ENCODE data around the gene PFDN4.

The PFDN4 gene

DNA sequence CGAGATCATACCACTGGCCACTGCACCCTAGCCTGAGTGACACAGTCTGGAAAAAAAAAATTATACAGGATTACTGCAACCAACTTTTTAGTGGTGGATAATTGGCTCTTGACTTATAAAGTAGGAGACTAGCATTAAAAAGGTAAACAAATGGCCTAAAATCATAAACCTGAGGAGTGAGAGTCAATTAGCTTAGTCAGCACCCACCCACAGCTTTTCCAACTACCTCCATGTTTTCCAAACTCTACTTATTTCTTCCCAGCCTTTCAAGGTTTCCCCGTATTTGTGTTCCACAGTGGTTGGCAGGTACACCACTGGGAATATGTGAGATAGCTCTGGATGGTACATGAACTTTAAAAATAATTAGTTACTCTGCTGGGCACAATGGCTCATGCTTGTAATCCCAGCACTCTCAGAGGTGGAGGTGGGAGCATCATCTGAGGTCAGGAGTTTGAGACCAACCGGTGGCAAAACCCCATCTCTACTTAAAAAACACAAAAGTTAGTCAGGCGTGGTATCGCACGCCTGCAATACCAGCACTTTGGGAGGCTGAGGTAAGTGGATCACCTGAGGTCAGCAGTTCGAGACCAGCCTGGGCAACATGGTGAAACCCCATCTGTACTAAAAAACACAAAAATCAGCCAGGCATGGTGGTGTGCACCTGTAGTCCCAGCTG lies 40.8 kb upstream of the PFDN4 start:
- DNase-seq (ENCODE audit: low read depth), result no peak
- no peak overlapping the region for H3K4me3 ChIP-seq (ENCODE audit: low read length)
- no peaks in the 10 kb centered on the region for H3K36me3 ChIP-seq (ENCODE audit: control insufficient read depth, insufficient read depth, low read length, severe bottlenecking)
- H3K27me3 ChIP-seq (replicated peaks; ENCODE audit: control insufficient read depth, insufficient read depth, low read length), result peaks cover 77% of the 10 kb centered on the region
- no peak overlapping the region for H3K9ac ChIP-seq (ENCODE audit: low read length)
- no peaks in the 10 kb centered on the region for H3K4me1 ChIP-seq (ENCODE audit: control insufficient read depth, insufficient read depth, low read length)
- H3K9me3 ChIP-seq (ENCODE audit: control insufficient read depth, low read length), result no peaks in the 10 kb centered on the region

DNA sequence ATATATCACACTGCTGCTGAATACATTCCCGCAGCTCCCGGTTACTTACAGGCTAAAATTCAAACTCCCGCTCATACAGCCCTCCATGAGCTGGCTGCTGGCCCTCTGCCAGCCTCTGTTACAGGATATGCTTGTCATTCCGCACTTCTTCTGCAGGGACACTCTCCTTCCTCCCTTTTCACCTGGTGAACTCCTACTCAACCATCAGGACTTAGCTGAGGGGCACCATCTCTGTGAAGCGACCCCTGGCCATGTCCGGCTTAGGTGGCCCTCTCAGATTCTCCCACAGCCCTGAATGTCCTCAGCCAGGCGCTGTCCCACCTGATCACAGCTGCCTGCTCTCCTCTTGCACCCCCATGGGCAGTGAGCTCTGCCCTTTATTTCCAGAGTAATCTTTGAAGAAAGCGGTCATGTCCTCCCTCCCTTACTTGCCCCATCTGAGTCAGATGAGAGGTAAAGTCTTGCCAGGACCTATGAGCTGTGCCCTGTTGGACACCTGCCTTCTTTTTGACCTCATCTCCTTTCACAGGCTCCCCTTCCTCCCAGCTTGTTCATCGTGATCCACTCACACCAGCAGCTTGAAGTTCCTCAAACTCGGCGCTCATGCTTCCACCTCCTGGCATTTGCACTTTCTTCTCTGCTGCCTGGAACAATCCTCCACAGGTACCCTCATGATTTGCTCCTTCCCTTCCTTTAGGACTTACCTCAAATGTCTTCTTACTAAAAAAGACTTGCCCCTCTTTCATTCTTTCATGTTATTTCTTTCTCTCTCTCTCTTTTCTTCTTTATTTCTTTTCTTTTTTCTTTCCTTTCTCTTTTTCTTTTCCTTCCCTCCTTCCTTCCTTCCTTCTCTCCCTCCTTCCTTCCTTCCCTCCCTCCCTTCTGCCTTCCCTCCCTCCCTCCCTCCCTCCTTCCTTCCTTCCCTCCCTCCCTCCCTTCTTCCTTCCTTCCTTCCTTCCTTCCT lies 39.7 kb upstream of the PFDN4 start:
- Histone ChIP-seq H3K36me3 (ENCODE audit: control insufficient read depth, insufficient read depth, low read length, severe bottlenecking) (no peaks in the 10 kb centered on the region), H3K4me1 (ENCODE audit: control insufficient read depth, insufficient read depth, low read length) (no peaks in the 10 kb centered on the region), H3K9ac (ENCODE audit: low read length) (no peak overlapping the region), H3K9me3 (ENCODE audit: control insufficient read depth, low read length) (no peaks in the 10 kb centered on the region), H3K4me3 (ENCODE audit: low read length) (no peak overlapping the region), H3K27me3 (replicated peaks; ENCODE audit: control insufficient read depth, insufficient read depth, low read length) (peaks cover 72% of the 10 kb centered on the region)
- no peak for DNase-seq (ENCODE audit: low read depth)

DNA sequence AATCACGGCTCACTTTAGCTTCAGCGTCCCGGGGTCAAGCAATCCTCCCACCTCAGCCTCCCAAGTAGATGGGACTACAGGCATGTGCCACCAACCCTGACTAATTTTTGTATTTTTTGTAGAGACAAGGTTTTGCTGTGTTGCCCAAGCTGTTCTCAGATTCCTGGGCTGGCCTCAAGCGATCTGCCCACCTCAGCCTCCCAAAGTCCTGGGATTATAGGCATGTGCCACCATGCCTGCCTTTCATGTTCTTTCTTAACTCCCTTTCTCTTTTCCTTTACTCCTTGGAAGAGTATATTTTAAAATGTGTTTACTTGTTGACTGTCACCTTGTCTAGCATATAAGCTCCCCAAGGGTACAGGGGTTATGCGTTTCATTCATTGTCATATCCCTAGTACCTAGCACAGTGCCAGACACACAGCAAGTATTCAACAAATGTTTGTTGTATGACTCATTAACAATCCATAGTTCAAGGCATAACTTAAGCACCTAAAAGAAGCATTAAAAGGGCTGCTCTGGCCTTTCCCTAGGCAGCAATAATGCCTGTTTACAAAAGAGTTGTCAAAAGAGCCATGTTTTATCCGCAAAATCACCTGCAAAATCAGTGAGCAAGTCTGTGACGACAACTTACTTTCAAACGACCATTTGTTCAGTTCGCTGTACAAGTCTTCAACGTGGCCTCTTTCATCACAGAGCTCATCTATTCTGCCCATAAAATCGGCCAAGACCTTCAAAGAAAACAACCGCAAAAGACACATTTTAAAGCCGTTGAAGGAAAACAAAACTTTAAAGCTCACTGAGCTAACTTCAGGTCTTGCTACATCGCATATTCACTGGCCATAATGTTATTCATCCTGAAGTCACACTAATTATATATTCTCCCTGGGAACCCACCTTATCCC lies 38.7 kb upstream of the PFDN4 start:
- H3K9ac ChIP-seq (ENCODE audit: low read length), result no peak overlapping the region
- H3K4me3 ChIP-seq (ENCODE audit: low read length), result no peak overlapping the region
- H3K4me1 ChIP-seq (ENCODE audit: control insufficient read depth, insufficient read depth, low read length), result no peaks in the 10 kb centered on the region
- H3K36me3 ChIP-seq (ENCODE audit: control insufficient read depth, insufficient read depth, low read length, severe bottlenecking), result no peaks in the 10 kb centered on the region
- no peak for DNase-seq (ENCODE audit: low read depth)
- no peaks in the 10 kb centered on the region for H3K9me3 ChIP-seq (ENCODE audit: control insufficient read depth, low read length)
- H3K27me3 ChIP-seq (replicated peaks; ENCODE audit: control insufficient read depth, insufficient read depth, low read length), result peaks cover 73% of the 10 kb centered on the region

DNA sequence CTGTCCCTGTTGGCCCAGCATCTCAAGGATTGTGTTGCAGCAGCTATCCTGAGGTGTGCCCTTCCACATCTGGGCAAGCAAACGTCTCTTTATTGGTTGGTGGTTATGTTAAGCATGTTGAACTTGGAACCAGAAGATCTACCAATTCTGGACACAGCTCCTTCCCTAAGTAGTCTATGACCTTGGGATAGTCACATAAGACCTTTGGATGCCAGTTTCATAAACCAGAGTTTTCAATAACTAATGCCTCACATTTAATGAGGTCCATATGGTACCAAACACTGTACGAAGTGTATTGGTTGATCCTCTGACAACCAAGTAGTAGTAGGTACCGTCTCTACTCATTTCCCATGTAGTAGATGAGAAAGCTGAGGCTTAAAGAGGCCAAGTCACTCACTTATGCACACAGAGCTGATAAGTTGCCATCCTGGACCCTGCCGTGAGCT lies 37.8 kb upstream of the PFDN4 start:
- peaks cover 74% of the 10 kb centered on the region for H3K27me3 ChIP-seq (replicated peaks; ENCODE audit: control insufficient read depth, insufficient read depth, low read length)
- H3K36me3 ChIP-seq (ENCODE audit: control insufficient read depth, insufficient read depth, low read length, severe bottlenecking), result no peaks in the 10 kb centered on the region
- H3K4me1 ChIP-seq (ENCODE audit: control insufficient read depth, insufficient read depth, low read length), result peaks cover 7% of the 10 kb centered on the region
- H3K4me3 ChIP-seq (ENCODE audit: low read length), result no peak overlapping the region
- no peaks in the 10 kb centered on the region for H3K9me3 ChIP-seq (ENCODE audit: control insufficient read depth, low read length)
- H3K9ac ChIP-seq (ENCODE audit: low read length), result no peak overlapping the region
- DNase-seq (ENCODE audit: low read depth), result no peak

DNA sequence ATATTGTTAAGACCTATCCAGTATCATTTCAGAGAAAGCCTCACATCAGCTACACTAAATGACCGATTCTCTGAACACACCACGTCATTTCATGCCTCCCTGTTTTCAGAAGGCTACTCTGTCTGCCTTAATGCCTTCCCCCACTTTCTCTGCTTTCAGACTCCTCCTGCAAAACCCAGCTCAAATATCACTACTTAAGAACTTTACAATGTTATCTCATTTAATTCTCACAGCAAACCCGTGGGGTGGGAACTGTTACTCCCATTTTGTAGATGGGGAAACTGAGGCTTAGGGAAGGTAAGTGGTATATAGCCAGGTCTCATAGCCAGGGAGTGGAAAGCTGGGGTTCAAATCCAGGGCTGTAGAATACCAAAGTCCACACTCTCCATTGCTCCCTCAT lies 36.9 kb upstream of the PFDN4 start:
- Histone ChIP-seq H3K9ac (ENCODE audit: low read length) (no peak overlapping the region), H3K4me3 (ENCODE audit: low read length) (no peak overlapping the region), H3K27me3 (replicated peaks; ENCODE audit: control insufficient read depth, insufficient read depth, low read length) (peaks cover 72% of the 10 kb centered on the region), H3K4me1 (ENCODE audit: control insufficient read depth, insufficient read depth, low read length) (peaks cover 7% of the 10 kb centered on the region), H3K36me3 (ENCODE audit: control insufficient read depth, insufficient read depth, low read length, severe bottlenecking) (no peaks in the 10 kb centered on the region), H3K9me3 (ENCODE audit: control insufficient read depth, low read length) (no peaks in the 10 kb centered on the region)
- DNase-seq (ENCODE audit: low read depth), result no peak

DNA sequence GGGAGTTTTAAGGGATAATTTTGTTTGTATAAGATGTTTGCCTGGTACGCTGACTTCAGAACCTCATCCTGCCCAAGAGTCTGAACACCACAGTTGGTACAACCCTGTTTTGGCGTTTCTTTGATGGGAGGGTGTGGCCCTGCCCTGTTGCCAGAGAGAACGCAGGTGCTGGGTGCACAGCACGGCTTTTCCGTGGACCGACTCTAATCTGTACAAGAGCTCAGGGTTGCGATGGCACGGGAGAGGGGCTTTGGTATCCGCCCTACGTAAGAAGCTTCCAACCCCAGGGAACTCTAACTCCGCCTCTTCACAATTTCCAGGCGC lies 35.4 kb upstream of the PFDN4 start:
- no peak for DNase-seq (ENCODE audit: low read depth)
- Histone ChIP-seq H3K27me3 (replicated peaks; ENCODE audit: control insufficient read depth, insufficient read depth, low read length) (peaks cover 65% of the 10 kb centered on the region), H3K4me3 (ENCODE audit: low read length) (no peak overlapping the region), H3K36me3 (ENCODE audit: control insufficient read depth, insufficient read depth, low read length, severe bottlenecking) (no peaks in the 10 kb centered on the region), H3K9ac (ENCODE audit: low read length) (no peak overlapping the region), H3K9me3 (ENCODE audit: control insufficient read depth, low read length) (no peaks in the 10 kb centered on the region), H3K4me1 (ENCODE audit: control insufficient read depth, insufficient read depth, low read length) (peaks cover 7% of the 10 kb centered on the region)

DNA sequence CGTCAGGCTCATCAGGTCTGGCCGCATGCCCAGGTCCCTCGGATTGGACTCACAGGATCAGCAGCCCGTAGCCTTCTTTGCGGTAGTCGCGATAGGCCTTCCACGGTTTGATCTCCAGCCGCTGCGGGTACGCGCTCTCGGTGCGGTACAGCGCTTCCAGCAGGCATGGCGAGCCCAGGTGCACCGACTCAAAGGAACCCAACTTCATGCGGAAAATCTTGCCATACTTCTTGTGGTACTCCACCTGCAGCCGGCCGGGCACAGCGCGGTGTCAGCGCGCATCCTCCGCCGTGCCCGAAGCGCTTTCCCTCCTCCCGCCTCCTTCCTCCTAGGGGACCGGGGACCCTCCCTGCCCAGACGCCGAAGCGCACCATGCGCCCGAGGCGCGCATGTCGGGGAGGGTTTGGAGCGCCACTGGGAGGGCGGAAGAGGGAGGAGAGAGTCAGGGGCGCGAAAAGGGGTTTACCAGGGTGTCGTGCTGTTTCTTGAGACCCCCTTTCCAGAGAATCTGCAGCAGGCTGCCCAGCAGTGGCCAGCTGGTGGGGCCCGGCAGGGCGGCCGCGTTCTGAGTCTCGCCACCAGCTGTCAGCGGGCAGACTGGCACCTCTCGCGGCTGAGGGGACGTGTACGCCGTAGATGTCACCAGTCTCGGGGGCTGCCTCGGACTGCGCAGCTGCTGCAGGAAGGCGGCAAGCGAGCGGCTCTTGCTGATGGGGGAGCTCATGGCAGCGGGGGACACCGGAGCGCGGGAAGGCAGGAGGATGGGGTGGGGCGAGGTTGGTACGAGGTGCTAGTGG lies 34.8 kb upstream of the PFDN4 start:
- Histone ChIP-seq H3K36me3 (ENCODE audit: control insufficient read depth, insufficient read depth, low read length, severe bottlenecking) (no peaks in the 10 kb centered on the region), H3K4me1 (ENCODE audit: control insufficient read depth, insufficient read depth, low read length) (peaks cover 7% of the 10 kb centered on the region), H3K9me3 (ENCODE audit: control insufficient read depth, low read length) (no peaks in the 10 kb centered on the region), H3K4me3 (ENCODE audit: low read length) (no peak overlapping the region), H3K9ac (ENCODE audit: low read length) (no peak overlapping the region), H3K27me3 (replicated peaks; ENCODE audit: control insufficient read depth, insufficient read depth, low read length) (peaks cover 62% of the 10 kb centered on the region)
- DNase-seq (ENCODE audit: low read depth), result no peak

DNA sequence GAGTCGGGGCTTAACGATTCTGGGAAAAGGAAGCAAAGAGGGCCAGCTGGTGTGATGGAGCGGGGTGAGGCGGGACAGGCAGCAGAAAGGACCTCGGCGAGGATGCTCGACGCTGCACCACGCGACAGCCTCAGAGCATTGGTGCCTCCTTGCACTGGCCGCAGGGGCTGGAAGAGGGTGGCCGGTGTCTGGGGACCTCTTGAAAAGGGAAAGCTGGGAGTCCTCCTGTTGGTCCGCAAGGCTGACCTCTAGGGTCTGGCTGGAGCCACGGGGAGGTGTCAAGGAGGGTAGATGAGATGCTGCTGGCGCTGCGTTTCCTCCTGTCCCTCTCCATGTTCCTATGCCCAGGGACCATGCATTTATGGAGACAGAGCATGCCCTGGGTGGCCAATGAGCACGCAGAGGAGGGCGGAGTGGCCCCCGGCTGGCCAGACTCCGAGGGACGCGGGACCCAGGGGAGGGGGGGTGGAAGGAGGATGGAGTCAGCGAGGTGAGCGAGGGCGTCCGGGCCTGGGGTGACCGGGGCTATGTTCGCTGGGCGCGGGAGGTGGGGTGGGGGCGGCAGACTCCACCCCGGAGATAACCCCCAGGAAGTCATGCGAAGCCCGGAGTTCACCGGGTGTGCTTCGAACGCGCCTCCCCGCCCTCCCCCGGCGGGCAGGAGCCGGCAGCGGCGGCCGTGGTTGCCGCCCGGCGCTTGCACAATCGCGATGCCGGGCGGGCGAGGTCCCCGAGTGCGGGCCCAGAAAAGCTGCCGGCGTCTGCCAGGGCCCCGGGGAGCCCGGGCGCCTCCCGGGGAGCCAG lies 34.0 kb upstream of the PFDN4 start, which contains the start of gene CYP24A1:
Gene CYP24A1 (minus strand): TSS at position 334 of the 804 bp plus-strand sequence. CDS start 407 bp downstream, outside the sequence.
- H3K27me3 ChIP-seq (replicated peaks; ENCODE audit: control insufficient read depth, insufficient read depth, low read length), result peaks cover 57% of the 10 kb centered on the region
- H3K4me3 ChIP-seq (ENCODE audit: low read length), result peak within 1 kb of the TSS; percentile 39
- DNase-seq (ENCODE audit: low read depth), result peak; percentile 59

DNA sequence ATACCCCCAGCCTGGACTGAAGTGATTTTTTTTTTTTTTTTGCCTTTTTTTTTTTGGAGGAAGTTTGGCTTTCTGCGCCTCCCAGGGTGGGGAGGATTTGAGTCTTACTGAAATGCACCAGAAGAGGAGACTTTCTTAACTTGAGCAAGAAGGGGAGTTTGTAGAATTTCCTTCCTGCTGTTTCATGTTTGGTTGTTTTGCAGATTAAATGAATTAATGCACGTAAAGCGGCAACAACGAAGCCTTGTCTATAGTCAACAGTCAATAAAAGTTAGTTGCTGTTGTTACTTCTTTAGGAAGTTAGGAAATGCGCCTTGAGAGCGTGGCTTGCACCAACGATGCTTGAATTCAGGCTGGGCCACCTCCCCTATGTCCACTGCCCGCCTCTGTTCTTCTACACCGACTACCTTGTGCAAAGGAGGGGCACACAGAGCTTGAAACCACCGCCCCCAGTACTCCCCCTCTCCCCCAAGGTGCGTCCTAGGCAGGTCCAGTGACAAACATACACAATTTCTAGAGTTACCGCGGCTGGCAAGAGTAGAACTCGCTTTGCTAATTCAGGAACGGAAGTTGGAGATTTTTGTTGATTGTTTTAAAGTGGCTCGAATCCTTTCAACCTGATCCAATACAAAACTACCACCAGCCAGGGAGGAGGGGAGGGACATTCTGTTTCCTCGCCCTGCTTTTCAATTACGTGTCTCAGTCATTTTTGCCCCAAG lies 33.3 kb upstream of the PFDN4 start:
- no peak overlapping the region for H3K9ac ChIP-seq (ENCODE audit: low read length)
- H3K27me3 ChIP-seq (replicated peaks; ENCODE audit: control insufficient read depth, insufficient read depth, low read length), result peaks cover 49% of the 10 kb centered on the region
- peaks cover 7% of the 10 kb centered on the region for H3K4me1 ChIP-seq (ENCODE audit: control insufficient read depth, insufficient read depth, low read length)
- H3K9me3 ChIP-seq (ENCODE audit: control insufficient read depth, low read length), result no peaks in the 10 kb centered on the region
- H3K36me3 ChIP-seq (ENCODE audit: control insufficient read depth, insufficient read depth, low read length, severe bottlenecking), result no peaks in the 10 kb centered on the region
- H3K4me3 ChIP-seq (ENCODE audit: low read length), result peak overlapping the region; percentile 39
- no peak for DNase-seq (ENCODE audit: low read depth)

More for the DNA sequence above, 34.0 kb upstream of the PFDN4 start, which contains the start of gene CYP24A1:
- H3K9ac ChIP-seq (ENCODE audit: low read length), result no peak within 1 kb of the TSS
- H3K4me1 ChIP-seq (ENCODE audit: control insufficient read depth, insufficient read depth, low read length), result peaks cover 7% of the 10 kb centered on the region
- no peaks in the 10 kb centered on the region for H3K36me3 ChIP-seq (ENCODE audit: control insufficient read depth, insufficient read depth, low read length, severe bottlenecking)
- H3K9me3 ChIP-seq (ENCODE audit: control insufficient read depth, low read length), result no peaks in the 10 kb centered on the region

Measured in adipocyte (in vitro differentiated cells).